ENCODE measurements around the gene IFITM2.

The IFITM2 gene

GRCh38 chr11:278001-278951 is 29.3 kb upstream of the IFITM2 start, which contains the start of gene NLRP6:
Gene NLRP6 (plus strand): TSS chr11:278407. CDS start chr11:278570, 163 bp downstream.
- DNase-seq (ENCODE audit: extremely low spot score): no peak
- ChIA-PET POLR2A (no interaction called here), CTCF (interaction anchor here (0.7 kb wide), 1 partner anchor 28 kb away, joined by 3 read pairs; no protein-coding TSS in a partner anchor)
- TF ChIP-seq LEF1 (IDR thresholded peaks at IDR 0.05; ENCODE audit: borderline replicate concordance) (no peak), ELF4 (IDR thresholded peaks at IDR 0.05) (no peak), FOXA1 (IDR thresholded peaks at IDR 0.05) (no peak), L3MBTL2 (conservative IDR thresholded peaks at IDR 0.05) (no peak), SUZ12 (IDR thresholded peaks at IDR 0.05) (no peak), NFRKB (IDR thresholded peaks at IDR 0.05) (no peak), HDGF (IDR thresholded peaks at IDR 0.05; ENCODE audit: borderline replicate concordance) (no peak), TARDBP (IDR thresholded peaks at IDR 0.05) (no peak), ZNF384 (IDR thresholded peaks at IDR 0.05) (no peak), CTBP1 (IDR thresholded peaks at IDR 0.05; ENCODE audit: borderline replicate concordance) (no peak)

GRCh38 chr11:279040-279965 is 28.3 kb upstream of the IFITM2 start:
- TF ChIP-seq LEF1 (IDR thresholded peaks at IDR 0.05; ENCODE audit: borderline replicate concordance) (no peak), BHLHE40 (IDR thresholded peaks at IDR 0.05; ENCODE audit: borderline replicate concordance) (no peak), TARDBP (IDR thresholded peaks at IDR 0.05) (no peak), FOXA1 (IDR thresholded peaks at IDR 0.05) (no peak), HDGF (IDR thresholded peaks at IDR 0.05; ENCODE audit: borderline replicate concordance) (no peak), ARNT (IDR thresholded peaks at IDR 0.05) (no peak), FOXK2 (IDR thresholded peaks at IDR 0.05) (no peak), SP1 (IDR thresholded peaks at IDR 0.05) (no peak), ZNF384 (IDR thresholded peaks at IDR 0.05) (no peak), ELF4 (IDR thresholded peaks at IDR 0.05) (no peak), NFRKB (IDR thresholded peaks at IDR 0.05) (no peak), SUZ12 (IDR thresholded peaks at IDR 0.05) (no peak), L3MBTL2 (conservative IDR thresholded peaks at IDR 0.05) (no peak), PKNOX1 (IDR thresholded peaks at IDR 0.05) (no peak), FOXM1 (IDR thresholded peaks at IDR 0.05; ENCODE audit: borderline replicate concordance) (no peak), CTBP1 (IDR thresholded peaks at IDR 0.05; ENCODE audit: borderline replicate concordance) (no peak)
- ChIA-PET CTCF (no interaction called here), POLR2A (no interaction called here)
- no peak for DNase-seq (ENCODE audit: extremely low spot score)

- DNase-seq (ENCODE audit: extremely low spot score): no peak
- ChIA-PET POLR2A (no interaction called here), CTCF (no interaction called here)
- TF ChIP-seq FOXK2 (IDR thresholded peaks at IDR 0.05) (no peak), TARDBP (IDR thresholded peaks at IDR 0.05) (no peak), ELF4 (IDR thresholded peaks at IDR 0.05) (no peak), FOXM1 (IDR thresholded peaks at IDR 0.05; ENCODE audit: borderline replicate concordance) (no peak), PKNOX1 (IDR thresholded peaks at IDR 0.05) (no peak), ZNF384 (IDR thresholded peaks at IDR 0.05) (no peak), ARNT (IDR thresholded peaks at IDR 0.05) (no peak), SUZ12 (IDR thresholded peaks at IDR 0.05) (no peak)
These were observed 27.5 kb upstream of the IFITM2 start for GRCh38 chr11:279966-280705.

GRCh38 chr11:280706-281485 is 26.7 kb upstream of the IFITM2 start:
- POLR2A ChIA-PET: no interaction called here
- CTCF ChIA-PET: no interaction called here
- DNase-seq (ENCODE audit: extremely low spot score): no peak

GRCh38 chr11:281486-282161 is 26.0 kb upstream of the IFITM2 start:
- TF ChIP-seq NFRKB (IDR thresholded peaks at IDR 0.05): no peak
- no peak for TF ChIP-seq ELF4 (IDR thresholded peaks at IDR 0.05)
- TF ChIP-seq CTBP1 (IDR thresholded peaks at IDR 0.05; ENCODE audit: borderline replicate concordance): no peak
- TF ChIP-seq BHLHE40 (IDR thresholded peaks at IDR 0.05; ENCODE audit: borderline replicate concordance): no peak
- no peak for TF ChIP-seq FOXK2 (IDR thresholded peaks at IDR 0.05)
- TF ChIP-seq FOXA1 (IDR thresholded peaks at IDR 0.05): no peak
- TF ChIP-seq SUZ12 (IDR thresholded peaks at IDR 0.05): no peak
- no peak for TF ChIP-seq HDGF (IDR thresholded peaks at IDR 0.05; ENCODE audit: borderline replicate concordance)
- TF ChIP-seq SP1 (IDR thresholded peaks at IDR 0.05): no peak
- no peak for TF ChIP-seq TARDBP (IDR thresholded peaks at IDR 0.05)
- TF ChIP-seq LEF1 (IDR thresholded peaks at IDR 0.05; ENCODE audit: borderline replicate concordance): no peak
- TF ChIP-seq FOXM1 (IDR thresholded peaks at IDR 0.05; ENCODE audit: borderline replicate concordance): no peak
- TF ChIP-seq PKNOX1 (IDR thresholded peaks at IDR 0.05): no peak
- TF ChIP-seq ARNT (IDR thresholded peaks at IDR 0.05): no peak
- no peak for TF ChIP-seq L3MBTL2 (conservative IDR thresholded peaks at IDR 0.05)
- no peak for TF ChIP-seq ZNF384 (IDR thresholded peaks at IDR 0.05)
- CTCF ChIA-PET: no interaction called here
- no peak for DNase-seq (ENCODE audit: extremely low spot score)
- POLR2A ChIA-PET: no interaction called here

More at GRCh38 chr11:280706-281485, 26.7 kb upstream of the IFITM2 start:
- TF ChIP-seq ELF4 (IDR thresholded peaks at IDR 0.05) (no peak), CTBP1 (IDR thresholded peaks at IDR 0.05; ENCODE audit: borderline replicate concordance) (no peak), NFRKB (IDR thresholded peaks at IDR 0.05) (no peak), L3MBTL2 (conservative IDR thresholded peaks at IDR 0.05) (no peak)

Data from HEK293T (cell line).